Measurements from ENCODE around the gene IGFLR1. TPM values are rescaled to one million over a fixed set of nuclear protein-coding genes. Genes with fewer than 3 reads are reported as not detected.

Gene IGFLR1
- total RNA-seq, 6 experiments from 2014 or later: 0.76 to 2.8 (median 1.4) TPM

- no peaks in the 10 kb centered on the region for H3K9me3 Mint-ChIP-seq
- no peak for DNase-seq
- H3K4me3 Mint-ChIP-seq: no peak overlapping the region
- no peak overlapping the region for H3K27ac Mint-ChIP-seq
- H3K27me3 Mint-ChIP-seq (ENCODE audit: insufficient read depth): peaks cover 3% of the 10 kb centered on the region
- TF ChIP-seq CTCF (IDR thresholded peaks at IDR 0.05): no peak
- H3K4me1 Mint-ChIP-seq (ENCODE audit: low read depth): no peaks in the 10 kb centered on the region
- no peaks in the 10 kb centered on the region for H3K36me3 Mint-ChIP-seq (ENCODE audit: low read depth)
These were observed 47.1 kb upstream of the IGFLR1 start for GRCh38 chr19:35789195-35789977.

DNA sequence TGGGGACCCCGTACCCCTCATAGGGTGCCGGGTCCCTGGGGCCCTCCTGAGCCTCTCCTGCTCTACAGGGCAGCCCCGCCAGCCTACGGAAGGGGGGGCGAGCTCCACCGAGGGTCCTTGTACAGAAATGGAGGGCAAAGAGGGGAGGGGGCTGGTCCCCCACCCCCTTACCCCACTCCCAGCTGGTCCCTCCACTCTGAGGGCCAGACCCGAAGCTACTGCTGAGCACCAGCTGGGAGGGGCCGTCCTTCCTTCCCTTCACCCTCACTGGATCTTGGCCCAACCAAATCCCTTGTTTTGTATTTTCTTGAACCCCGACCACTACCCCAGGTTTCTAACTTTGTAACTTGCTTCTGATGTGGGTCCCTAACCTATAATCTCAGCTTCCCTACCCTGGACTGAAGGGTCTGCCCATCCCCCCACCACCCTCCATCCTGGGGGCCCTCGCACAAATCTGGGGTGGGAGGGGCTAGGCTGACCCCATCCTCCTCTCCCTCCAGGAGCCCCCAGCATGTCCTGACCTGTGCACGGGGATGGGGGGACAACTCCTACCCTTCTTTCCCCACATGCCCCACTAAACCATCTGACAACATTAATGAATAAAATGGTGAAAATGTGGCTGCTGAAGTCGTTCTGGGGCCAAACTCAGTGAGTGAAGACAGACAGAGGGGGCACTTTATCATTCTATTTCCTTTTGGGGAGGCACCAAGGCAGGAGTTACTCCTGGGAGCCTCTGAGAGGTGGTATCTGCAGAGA, 46.1 kb upstream of the IGFLR1 start:
- Mint-ChIP-seq H3K36me3 (ENCODE audit: low read depth) (no peaks in the 10 kb centered on the region), H3K4me1 (ENCODE audit: low read depth) (no peaks in the 10 kb centered on the region), H3K27me3 (ENCODE audit: insufficient read depth) (peaks cover 3% of the 10 kb centered on the region; the same call in 1 of the 2 replicates), H3K4me3 (no peak overlapping the region), H3K27ac (no peak overlapping the region; the same call in 1 of the 2 replicates), H3K9me3 (no peaks in the 10 kb centered on the region)
- no peak for DNase-seq
- TF ChIP-seq CTCF (IDR thresholded peaks at IDR 0.05): no peak

GRCh38 chr19:35787227-35787799, 45.1 kb upstream of the IGFLR1 start:
- DNase-seq: no peak
- H3K36me3 Mint-ChIP-seq (ENCODE audit: low read depth): no peaks in the 10 kb centered on the region
- peaks cover 2% of the 10 kb centered on the region; the same call in 1 of the 2 replicates for H3K27me3 Mint-ChIP-seq (ENCODE audit: insufficient read depth)
- no peak for TF ChIP-seq CTCF (IDR thresholded peaks at IDR 0.05)
- H3K27ac Mint-ChIP-seq: no peak overlapping the region
- no peaks in the 10 kb centered on the region for H3K4me1 Mint-ChIP-seq (ENCODE audit: low read depth)
- no peaks in the 10 kb centered on the region for H3K9me3 Mint-ChIP-seq
- no peak overlapping the region for H3K4me3 Mint-ChIP-seq

GRCh38 chr19:35786299-35787160, 44.3 kb upstream of the IGFLR1 start:
- no peak for DNase-seq
- peaks cover under 1% of the 10 kb centered on the region; the same call in 1 of the 2 replicates for H3K36me3 Mint-ChIP-seq (ENCODE audit: low read depth)
- H3K4me3 Mint-ChIP-seq: no peak overlapping the region
- no peaks in the 10 kb centered on the region for H3K4me1 Mint-ChIP-seq (ENCODE audit: low read depth)
- H3K9me3 Mint-ChIP-seq: no peaks in the 10 kb centered on the region
- no peaks in the 10 kb centered on the region; the same call in 1 of the 2 replicates for H3K27me3 Mint-ChIP-seq (ENCODE audit: insufficient read depth)
- H3K27ac Mint-ChIP-seq: no peak overlapping the region
- no peak for TF ChIP-seq CTCF (IDR thresholded peaks at IDR 0.05)

DNA sequence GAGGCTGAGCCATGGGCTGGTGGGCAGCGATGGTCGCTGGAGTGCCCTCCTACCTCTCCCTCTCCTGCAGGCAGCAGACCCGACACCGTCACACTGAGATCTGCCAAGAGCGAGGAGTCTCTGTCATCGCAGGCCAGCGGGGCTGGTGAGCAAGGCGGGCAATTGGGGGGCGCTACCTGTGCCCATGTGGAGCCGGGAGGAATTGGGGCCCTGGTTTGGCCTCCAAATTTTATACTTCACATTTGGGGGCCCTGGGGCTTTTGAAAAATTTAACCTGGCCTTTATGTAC, 43.0 kb upstream of the IGFLR1 start:
- DNase-seq: no peak
- H3K27me3 Mint-ChIP-seq (ENCODE audit: insufficient read depth): no peaks in the 10 kb centered on the region; the same call in 1 of the 2 replicates
- no peak overlapping the region for H3K4me3 Mint-ChIP-seq
- TF ChIP-seq CTCF (IDR thresholded peaks at IDR 0.05): no peak
- H3K4me1 Mint-ChIP-seq (ENCODE audit: low read depth): no peaks in the 10 kb centered on the region
- peaks cover 6% of the 10 kb centered on the region for H3K36me3 Mint-ChIP-seq (ENCODE audit: low read depth)
- H3K27ac Mint-ChIP-seq: no peak overlapping the region
- no peaks in the 10 kb centered on the region for H3K9me3 Mint-ChIP-seq
